Measurements from ENCODE around the gene OR1F1.

DNA sequence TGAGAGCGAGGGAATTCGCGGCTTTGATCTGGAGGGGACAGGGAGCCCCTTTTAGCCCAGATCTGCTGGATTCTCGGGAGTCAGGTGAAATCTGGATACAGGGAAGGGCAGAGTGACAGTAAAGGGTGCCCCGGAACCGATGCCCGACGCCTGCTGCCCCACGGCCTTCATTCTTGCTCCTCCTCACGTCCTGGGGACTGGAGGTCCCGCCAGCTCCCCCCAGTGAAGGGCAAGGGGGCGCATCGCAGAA, 596 bp downstream of the OR1F1 start:
- TF ChIP-seq, protein P1, sequence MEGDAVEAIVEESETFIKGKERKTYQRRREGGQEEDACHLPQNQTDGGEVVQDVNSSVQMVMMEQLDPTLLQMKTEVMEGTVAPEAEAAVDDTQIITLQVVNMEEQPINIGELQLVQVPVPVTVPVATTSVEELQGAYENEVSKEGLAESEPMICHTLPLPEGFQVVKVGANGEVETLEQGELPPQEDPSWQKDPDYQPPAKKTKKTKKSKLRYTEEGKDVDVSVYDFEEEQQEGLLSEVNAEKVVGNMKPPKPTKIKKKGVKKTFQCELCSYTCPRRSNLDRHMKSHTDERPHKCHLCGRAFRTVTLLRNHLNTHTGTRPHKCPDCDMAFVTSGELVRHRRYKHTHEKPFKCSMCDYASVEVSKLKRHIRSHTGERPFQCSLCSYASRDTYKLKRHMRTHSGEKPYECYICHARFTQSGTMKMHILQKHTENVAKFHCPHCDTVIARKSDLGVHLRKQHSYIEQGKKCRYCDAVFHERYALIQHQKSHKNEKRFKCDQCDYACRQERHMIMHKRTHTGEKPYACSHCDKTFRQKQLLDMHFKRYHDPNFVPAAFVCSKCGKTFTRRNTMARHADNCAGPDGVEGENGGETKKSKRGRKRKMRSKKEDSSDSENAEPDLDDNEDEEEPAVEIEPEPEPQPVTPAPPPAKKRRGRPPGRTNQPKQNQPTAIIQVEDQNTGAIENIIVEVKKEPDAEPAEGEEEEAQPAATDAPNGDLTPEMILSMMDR (conservative IDR thresholded peaks at IDR 0.05 in 1 of 2, IDR thresholded peaks at IDR 0.05 in 1 of 2; ENCODE audit: low read depth in 1 of 2, low read length in 2 of 2), result no peak
- no peak for TF ChIP-seq EZH2 (IDR thresholded peaks at IDR 0.05; ENCODE audit: low read length, missing control alignments)

All from fibroblast of lung (primary cell).